Measurements from ENCODE around the gene PRKAG2. TPM values are rescaled to one million over a fixed set of nuclear protein-coding genes. Genes with fewer than 3 reads are reported as not detected.

Gene PRKAG2
- polyA plus RNA-seq, 1 of the 3 experiments (the other 2 are of a cell fraction): 51.6 TPM

GRCh38 chr7:151825721-151826120, 51.2 kb downstream of the PRKAG2 start:
- Histone ChIP-seq H4K20me1 (ENCODE audit: insufficient read depth) (no peaks in the 10 kb centered on the region), H3F3A (replicated peaks; ENCODE audit: insufficient read depth) (no peaks in the 10 kb centered on the region), H3K9me3 (no peaks in the 10 kb centered on the region), H3K27me3 (ENCODE audit: insufficient read depth) (peaks cover 53% of the 10 kb centered on the region), H3K9me2 (no peaks in the 10 kb centered on the region), H3K79me2 (ENCODE audit: insufficient read depth) (no peaks in the 10 kb centered on the region), H3K36me3 (replicated peaks in 1 of 2; ENCODE audit: control insufficient read depth in 1 of 2, insufficient read depth in 2 of 2, low read length in 1 of 2) (no peaks in the 10 kb centered on the region), H3K4me2 (no peak overlapping the region), H3K4me3 (ENCODE audit: low read depth in 2 of 2, low read length in 1 of 2) (no peak overlapping the region), H3K27ac (ENCODE audit: low read depth in 2 of 2, low read length in 1 of 2) (no peak overlapping the region), H3K9ac (no peak overlapping the region), H2AFZ (ENCODE audit: low read depth) (no peak overlapping the region), H3K4me1 (ENCODE audit: control insufficient read depth in 1 of 2, insufficient read depth in 2 of 2, low read depth in 1 of 2, low read length in 1 of 2) (peaks cover 0 to 20% of the 10 kb centered on the region in 2 experiments; a peak in 1 of 4 replicates)
- 70% methylated on average over 5 of the region's 5 CpGs for WGBS (ENCODE audit: low lambda C conversion rate)
- no peak for TF ChIP-seq PBX3 (IDR thresholded peaks at IDR 0.05)
- DNase-seq: no peak
- ChIA-PET CTCF (interaction anchor here (0.5 to 1.2 kb wide), 4 partner anchors 25 to 249 kb away, joined by 3 to 5 read pairs (median 3); no protein-coding TSS in a partner anchor), POLR2A (no interaction called here)

- no peaks in the 10 kb centered on the region for H4K20me1 ChIP-seq (ENCODE audit: insufficient read depth)
- CTCF ChIA-PET: interaction anchor here (1.5 kb wide), 1 partner anchor 41 kb away, joined by 4 read pairs; no protein-coding TSS in a partner anchor
- POLR2A ChIA-PET: no interaction called here
Measured at GRCh38 chr7:151824373-151824933, 52.5 kb downstream of the PRKAG2 start.

More at GRCh38 chr7:151824373-151824933, 52.5 kb downstream of the PRKAG2 start:
- no peaks in the 10 kb centered on the region for H3K9me2 ChIP-seq
- H3K4me2 ChIP-seq: no peak overlapping the region
- H3K27ac ChIP-seq (ENCODE audit: low read depth in 2 of 2, low read length in 1 of 2): no peak overlapping the region
- no peak overlapping the region for H3K9ac ChIP-seq
- H3K4me1 ChIP-seq (ENCODE audit: control insufficient read depth in 1 of 2, insufficient read depth in 2 of 2, low read depth in 1 of 2, low read length in 1 of 2): peaks cover 0 to 20% of the 10 kb centered on the region in 2 experiments; a peak in 1 of 4 replicates
- H2AFZ ChIP-seq (ENCODE audit: low read depth): no peak overlapping the region
- peaks cover 55% of the 10 kb centered on the region for H3K27me3 ChIP-seq (ENCODE audit: insufficient read depth)
- H3F3A ChIP-seq (replicated peaks; ENCODE audit: insufficient read depth): no peaks in the 10 kb centered on the region
- no peaks in the 10 kb centered on the region for H3K36me3 ChIP-seq (replicated peaks in 1 of 2; ENCODE audit: control insufficient read depth in 1 of 2, insufficient read depth in 2 of 2, low read length in 1 of 2)
- no peaks in the 10 kb centered on the region for H3K79me2 ChIP-seq (ENCODE audit: insufficient read depth)
- H3K4me3 ChIP-seq (ENCODE audit: low read depth in 2 of 2, low read length in 1 of 2): no peak overlapping the region
- TF ChIP-seq POLR2AphosphoS5 (IDR thresholded peaks at IDR 0.05; ENCODE audit: low read depth, low read length) (no peak), USF1 (IDR thresholded peaks at IDR 0.05; ENCODE audit: borderline replicate concordance, low read depth) (no peak), TEAD4 (IDR thresholded peaks at IDR 0.05; ENCODE audit: borderline replicate concordance, insufficient read depth) (no peak), IRF3 (IDR thresholded peaks at IDR 0.05; ENCODE audit: low read depth, low read length) (no peak), MAX (IDR thresholded peaks at IDR 0.05; ENCODE audit: low read depth) (no peak), YY1 (IDR thresholded peaks at IDR 0.05; ENCODE audit: low read depth) (no peak), NRF1 (IDR thresholded peaks at IDR 0.05; ENCODE audit: low read depth, low read length) (no peak), SMC3 (IDR thresholded peaks at IDR 0.05; ENCODE audit: low read depth, low read length) (no peak), RFX5 (IDR thresholded peaks at IDR 0.05; ENCODE audit: low read length) (no peak), PBX3 (IDR thresholded peaks at IDR 0.05) (no peak), TAF1 (IDR thresholded peaks at IDR 0.05; ENCODE audit: borderline replicate concordance, low read depth, low read length) (no peak), TCF12 (IDR thresholded peaks at IDR 0.05) (no peak), EZH2phosphoT487 (IDR thresholded peaks at IDR 0.05; ENCODE audit: borderline replicate concordance, low read depth) (no peak), CTCF (IDR thresholded peaks at IDR 0.05) (no peak), NFIC (IDR thresholded peaks at IDR 0.05; ENCODE audit: borderline replicate concordance) (no peak), GATA2 (CRISPR knock-in tag; IDR thresholded peaks at IDR 0.05) (no peak), RXRA (IDR thresholded peaks at IDR 0.05; ENCODE audit: borderline replicate concordance, low read depth) (no peak)
- DNase-seq: no peak
- 69% methylated on average over 14 of the region's 14 CpGs for WGBS (ENCODE audit: low lambda C conversion rate)
- no peaks in the 10 kb centered on the region for H3K9me3 ChIP-seq
